Muscle layer of duodenum (tissue), 2 donors: ENCODE results near the gene MPV17.

Experiments used
- H3K27ac ChIP-seq: one replicate; pipeline ENCODE4 v1.7.0; 2013; ENCODE audit warnings: mild to moderate bottlenecking, low read length
- H3K27me3 ChIP-seq: one replicate; pipeline ENCODE4 v1.7.0; 2013; ENCODE audit warnings: low read depth, mild to moderate bottlenecking, control low read depth, low read length
- H3K36me3 ChIP-seq, 2 donors: one replicate each; pipeline ENCODE4 v1.7.0; 2013; ENCODE audit warnings: low read length in 2 of 2, control low read depth in 1 of 2, mild to moderate bottlenecking in 1 of 2; ENCODE audit not compliant: insufficient read depth in 2 of 2, control insufficient read depth in 1 of 2
- H3K4me1 ChIP-seq, 2 donors: one replicate each; pipeline ENCODE4 v1.7.0; 2013; ENCODE audit warnings: low read length in 2 of 2, mild to moderate bottlenecking in 2 of 2, control low read depth in 1 of 2, moderate library complexity in 1 of 2; ENCODE audit not compliant: insufficient read depth in 2 of 2, control insufficient read depth in 1 of 2
- H3K4me3 ChIP-seq, 2 donors: one replicate each; pipeline ENCODE4 v1.7.0; 2013; ENCODE audit warnings: low read length in 2 of 2, low read depth in 1 of 2, mild to moderate bottlenecking in 1 of 2
- H3K9me3 ChIP-seq, 2 donors: one replicate each; pipeline ENCODE4 v1.7.0; 2013; ENCODE audit warnings: low read length in 2 of 2, control low read depth in 1 of 2, mild to moderate bottlenecking in 1 of 2; ENCODE audit not compliant: control insufficient read depth in 1 of 2
- donor health status: healthy.

The MPV17 gene

GRCh38 chr2:27291865-27292264 lies 31.0 kb downstream of the MPV17 start:
- Histone ChIP-seq H3K27me3 (no peaks in the 10 kb centered on the region), H3K36me3 (no peaks in the 10 kb centered on the region), H3K27ac (no peak overlapping the region), H3K4me1 (no peaks in the 10 kb centered on the region), H3K9me3 (no peaks in the 10 kb centered on the region), H3K4me3 (no peak overlapping the region)

GRCh38 chr2:27290549-27290948 lies 32.3 kb downstream of the MPV17 start:
- Histone ChIP-seq H3K27ac (no peak overlapping the region), H3K4me1 (no peaks in the 10 kb centered on the region), H3K9me3 (no peaks in the 10 kb centered on the region), H3K4me3 (no peak overlapping the region), H3K36me3 (no peaks in the 10 kb centered on the region), H3K27me3 (no peaks in the 10 kb centered on the region)

- no peaks in the 10 kb centered on the region for H3K36me3 ChIP-seq
- H3K4me3 ChIP-seq, result no peak overlapping the region
- H3K27me3 ChIP-seq, result no peaks in the 10 kb centered on the region
- no peak overlapping the region for H3K27ac ChIP-seq
- H3K9me3 ChIP-seq, result no peaks in the 10 kb centered on the region
- H3K4me1 ChIP-seq, result no peaks in the 10 kb centered on the region
Observed at GRCh38 chr2:27288610-27289009, 34.3 kb downstream of the MPV17 start.

GRCh38 chr2:27285481-27285880 lies 37.4 kb downstream of the MPV17 start:
- H3K9me3 ChIP-seq, result no peaks in the 10 kb centered on the region
- no peak overlapping the region for H3K4me3 ChIP-seq
- H3K27ac ChIP-seq, result no peak overlapping the region
- H3K4me1 ChIP-seq, result no peaks in the 10 kb centered on the region
- peaks cover 3% of the 10 kb centered on the region for H3K27me3 ChIP-seq
- H3K36me3 ChIP-seq, result no peaks in the 10 kb centered on the region

GRCh38 chr2:27284996-27285395 lies 37.9 kb downstream of the MPV17 start:
- Histone ChIP-seq H3K27me3 (peaks cover 3% of the 10 kb centered on the region), H3K36me3 (no peaks in the 10 kb centered on the region), H3K4me3 (no peak overlapping the region), H3K4me1 (no peaks in the 10 kb centered on the region), H3K9me3 (no peaks in the 10 kb centered on the region), H3K27ac (no peak overlapping the region)

GRCh38 chr2:27282892-27283291 lies 40.0 kb downstream of the MPV17 start:
- H3K36me3 ChIP-seq, result no peaks in the 10 kb centered on the region
- H3K27ac ChIP-seq, result no peak overlapping the region
- no peaks in the 10 kb centered on the region for H3K9me3 ChIP-seq
- no peak overlapping the region for H3K4me3 ChIP-seq
- no peaks in the 10 kb centered on the region for H3K4me1 ChIP-seq
- peaks cover 3% of the 10 kb centered on the region for H3K27me3 ChIP-seq

GRCh38 chr2:27281855-27282559 lies 40.9 kb downstream of the MPV17 start, which contains the start of gene TRIM54:
Gene TRIM54 (plus strand): TSS chr2:27282429. CDS start chr2:27282732, 303 bp downstream.
- Histone ChIP-seq H3K9me3 (no peaks in the 10 kb centered on the region), H3K27ac (no peak within 1 kb of the TSS), H3K36me3 (no peaks in the 10 kb centered on the region), H3K27me3 (peaks cover 3% of the 10 kb centered on the region), H3K4me3 (no peak within 1 kb of the TSS), H3K4me1 (no peaks in the 10 kb centered on the region)

GRCh38 chr2:27281442-27281841 lies 41.5 kb downstream of the MPV17 start:
- no peaks in the 10 kb centered on the region for H3K4me1 ChIP-seq
- H3K4me3 ChIP-seq, result no peak overlapping the region
- no peaks in the 10 kb centered on the region for H3K36me3 ChIP-seq
- no peak overlapping the region for H3K27ac ChIP-seq
- no peaks in the 10 kb centered on the region for H3K9me3 ChIP-seq
- peaks cover 3% of the 10 kb centered on the region for H3K27me3 ChIP-seq

- Histone ChIP-seq H3K27ac (no peak overlapping the region), H3K36me3 (no peaks in the 10 kb centered on the region), H3K4me1 (no peaks in the 10 kb centered on the region), H3K9me3 (no peaks in the 10 kb centered on the region), H3K27me3 (peaks cover 3% of the 10 kb centered on the region), H3K4me3 (no peak overlapping the region)
Observed at GRCh38 chr2:27280826-27281225, 42.1 kb downstream of the MPV17 start.

GRCh38 chr2:27278010-27278409 lies 44.9 kb downstream of the MPV17 start:
- no peak overlapping the region for H3K27ac ChIP-seq
- H3K4me3 ChIP-seq, result no peak overlapping the region
- H3K9me3 ChIP-seq, result no peaks in the 10 kb centered on the region
- no peaks in the 10 kb centered on the region for H3K4me1 ChIP-seq
- peaks cover 3% of the 10 kb centered on the region for H3K27me3 ChIP-seq
- no peaks in the 10 kb centered on the region for H3K36me3 ChIP-seq

- no peak within 1 kb of the TSS for H3K27ac ChIP-seq
- H3K36me3 ChIP-seq, result no peaks in the 10 kb centered on the region
- H3K4me3 ChIP-seq, result no peak within 1 kb of the TSS
- H3K4me1 ChIP-seq, result no peaks in the 10 kb centered on the region
- H3K9me3 ChIP-seq, result no peaks in the 10 kb centered on the region
- no peaks in the 10 kb centered on the region for H3K27me3 ChIP-seq
Observed at GRCh38 chr2:27275211-27276150, 47.4 kb downstream of the MPV17 start, which contains the start of gene DNAJC5G. Gene DNAJC5G (plus strand): TSS chr2:27275433. CDS start chr2:27276729, 1,296 bp downstream.
